Measurements from ENCODE around the gene ADH1C. TPM values are rescaled to one million over a fixed set of nuclear protein-coding genes. Genes with fewer than 3 reads are reported as not detected.

The ADH1C gene
- total RNA-seq, 1 donor from 2014 or later: not detected

DNA sequence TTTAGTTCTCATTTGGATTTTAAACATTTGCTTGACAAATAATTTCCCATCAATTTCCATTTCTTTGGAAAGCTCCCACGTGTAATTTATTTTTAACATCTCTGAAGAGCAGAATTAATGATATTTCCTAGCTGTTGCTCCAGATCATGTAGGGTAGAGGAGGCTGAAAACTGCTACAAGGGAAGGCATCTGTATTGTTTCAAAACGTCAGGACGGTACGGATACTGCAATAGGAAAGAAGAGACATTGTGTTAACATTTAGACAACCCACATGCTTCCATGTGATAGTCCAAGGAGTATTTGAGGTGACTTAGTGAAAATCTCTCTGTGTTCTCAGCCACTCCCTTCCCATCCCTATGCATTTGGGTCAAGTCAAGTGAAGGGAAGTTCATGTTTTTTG is 16.0 kb downstream of the ADH1C start:
- no peak overlapping the region for H3K4me3 ChIP-seq (ENCODE audit: low read depth, low read length)
- TF ChIP-seq, protein P1, sequence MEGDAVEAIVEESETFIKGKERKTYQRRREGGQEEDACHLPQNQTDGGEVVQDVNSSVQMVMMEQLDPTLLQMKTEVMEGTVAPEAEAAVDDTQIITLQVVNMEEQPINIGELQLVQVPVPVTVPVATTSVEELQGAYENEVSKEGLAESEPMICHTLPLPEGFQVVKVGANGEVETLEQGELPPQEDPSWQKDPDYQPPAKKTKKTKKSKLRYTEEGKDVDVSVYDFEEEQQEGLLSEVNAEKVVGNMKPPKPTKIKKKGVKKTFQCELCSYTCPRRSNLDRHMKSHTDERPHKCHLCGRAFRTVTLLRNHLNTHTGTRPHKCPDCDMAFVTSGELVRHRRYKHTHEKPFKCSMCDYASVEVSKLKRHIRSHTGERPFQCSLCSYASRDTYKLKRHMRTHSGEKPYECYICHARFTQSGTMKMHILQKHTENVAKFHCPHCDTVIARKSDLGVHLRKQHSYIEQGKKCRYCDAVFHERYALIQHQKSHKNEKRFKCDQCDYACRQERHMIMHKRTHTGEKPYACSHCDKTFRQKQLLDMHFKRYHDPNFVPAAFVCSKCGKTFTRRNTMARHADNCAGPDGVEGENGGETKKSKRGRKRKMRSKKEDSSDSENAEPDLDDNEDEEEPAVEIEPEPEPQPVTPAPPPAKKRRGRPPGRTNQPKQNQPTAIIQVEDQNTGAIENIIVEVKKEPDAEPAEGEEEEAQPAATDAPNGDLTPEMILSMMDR (conservative IDR thresholded peaks at IDR 0.05; ENCODE audit: low read depth, low read length): no peak
- no peak for DNase-seq (ENCODE audit: low read depth)

DNA sequence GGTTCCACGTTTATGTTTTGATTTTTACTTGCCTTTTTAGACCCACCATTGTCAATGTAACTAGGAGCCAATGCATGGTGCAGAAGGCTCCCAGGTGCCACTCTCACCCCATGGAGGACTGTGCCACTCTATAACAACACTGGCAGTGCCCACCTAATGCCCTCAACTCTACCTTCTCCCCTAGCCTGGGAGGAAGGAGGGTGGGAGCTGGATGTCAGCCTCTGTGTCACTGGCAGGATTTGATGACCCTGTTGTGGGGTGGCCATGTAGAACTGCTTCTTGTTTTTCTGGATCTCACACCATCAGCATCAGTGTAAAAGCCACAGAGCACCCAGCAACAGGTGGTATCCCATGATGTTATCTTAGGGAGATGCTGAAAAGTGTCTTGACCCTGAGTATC is 17.7 kb downstream of the ADH1C start:
- TF ChIP-seq, protein P1 (conservative IDR thresholded peaks at IDR 0.05; ENCODE audit: low read depth, low read length): no peak
- H3K4me3 ChIP-seq (ENCODE audit: low read depth, low read length): no peak overlapping the region
- no peak for DNase-seq (ENCODE audit: low read depth)

DNA sequence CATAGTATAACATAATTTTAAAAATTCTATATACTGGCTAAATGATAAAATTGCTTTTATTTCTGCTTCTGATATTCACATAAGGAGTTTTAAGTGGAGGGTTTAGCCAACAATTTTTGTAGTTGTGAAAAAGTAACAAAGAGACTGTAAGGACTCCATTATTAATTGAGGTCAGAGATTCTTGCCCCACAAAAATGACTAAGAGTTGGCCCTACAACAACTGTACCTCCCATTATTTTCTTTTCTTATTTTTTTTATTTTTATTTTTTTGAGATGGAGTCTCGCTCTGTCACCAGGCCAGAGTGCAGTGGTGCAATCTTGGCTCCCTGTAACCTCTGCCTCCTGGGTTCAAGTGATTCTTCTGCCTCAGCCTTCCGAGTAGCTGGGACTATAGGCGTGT is 21.9 kb downstream of the ADH1C start:
- no peak for DNase-seq (ENCODE audit: low read depth)
- H3K4me3 ChIP-seq (ENCODE audit: low read depth, low read length): no peak overlapping the region
- TF ChIP-seq, protein P1 (conservative IDR thresholded peaks at IDR 0.05; ENCODE audit: low read depth, low read length): no peak

DNA sequence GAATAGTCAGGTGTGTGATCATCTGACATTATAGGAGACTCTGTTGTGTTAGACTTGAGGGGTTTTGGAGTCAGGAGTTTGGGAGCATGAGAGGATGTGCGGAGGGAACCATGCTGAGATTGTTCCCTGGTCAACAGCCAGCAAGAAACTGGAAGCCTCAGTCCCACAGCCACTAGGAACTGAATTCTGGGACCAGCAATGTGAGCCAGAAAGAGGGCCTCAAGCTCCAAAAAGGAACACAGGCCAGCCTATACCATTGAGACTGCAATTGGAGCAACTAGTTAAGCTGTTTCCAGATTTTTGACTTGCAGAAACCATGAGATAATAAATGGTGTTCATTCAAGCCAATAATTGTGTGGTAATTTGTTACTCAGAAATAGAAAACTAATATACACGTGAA is 22.7 kb downstream of the ADH1C start:
- no peak for DNase-seq (ENCODE audit: low read depth)
- TF ChIP-seq, protein P1 (conservative IDR thresholded peaks at IDR 0.05; ENCODE audit: low read depth, low read length): no peak
- no peak overlapping the region for H3K4me3 ChIP-seq (ENCODE audit: low read depth, low read length)

DNA sequence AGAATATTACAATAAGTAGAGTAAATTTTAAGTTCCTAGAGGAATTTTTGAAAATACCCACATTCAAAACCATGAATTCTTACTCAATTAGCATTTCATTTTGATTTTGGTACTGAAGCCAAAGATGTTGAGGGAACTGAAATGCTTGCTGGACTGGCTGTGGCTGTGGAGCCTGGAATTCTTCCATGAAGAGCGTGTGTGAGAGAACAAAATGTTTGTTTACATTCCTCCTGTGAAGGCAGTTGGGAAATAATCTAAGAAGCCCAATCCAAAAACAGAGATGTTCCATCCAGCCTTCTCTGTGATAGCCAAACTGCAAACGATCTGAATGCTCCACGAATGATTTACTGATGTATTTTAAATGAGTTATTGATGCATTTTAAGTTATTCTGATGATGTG is 27.6 kb downstream of the ADH1C start:
- H3K4me3 ChIP-seq (ENCODE audit: low read depth, low read length): no peak overlapping the region
- no peak for DNase-seq (ENCODE audit: low read depth)
- TF ChIP-seq, protein P1 (conservative IDR thresholded peaks at IDR 0.05; ENCODE audit: low read depth, low read length): no peak

DNA sequence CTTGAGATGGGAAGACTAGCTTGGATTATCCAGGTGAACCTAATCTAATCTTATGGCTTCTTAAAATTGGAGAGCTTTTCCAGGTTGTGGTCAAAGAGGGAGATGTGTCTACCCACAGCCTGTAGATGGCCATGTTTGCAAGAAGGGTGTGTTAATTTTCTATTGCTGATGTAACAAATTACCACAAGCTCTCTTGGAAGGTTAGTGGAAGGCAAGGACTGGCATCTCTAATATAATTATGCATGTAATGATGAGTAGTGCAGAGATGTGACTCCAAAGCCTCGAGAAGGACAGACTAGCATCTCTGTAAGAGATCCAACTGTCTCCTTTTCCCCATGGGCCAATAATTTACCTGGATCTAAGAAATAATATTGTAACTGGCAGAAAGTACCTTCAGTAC is 28.2 kb downstream of the ADH1C start:
- DNase-seq (ENCODE audit: low read depth): no peak
- TF ChIP-seq, protein P1 (conservative IDR thresholded peaks at IDR 0.05; ENCODE audit: low read depth, low read length): no peak
- H3K4me3 ChIP-seq (ENCODE audit: low read depth, low read length): no peak overlapping the region

DNA sequence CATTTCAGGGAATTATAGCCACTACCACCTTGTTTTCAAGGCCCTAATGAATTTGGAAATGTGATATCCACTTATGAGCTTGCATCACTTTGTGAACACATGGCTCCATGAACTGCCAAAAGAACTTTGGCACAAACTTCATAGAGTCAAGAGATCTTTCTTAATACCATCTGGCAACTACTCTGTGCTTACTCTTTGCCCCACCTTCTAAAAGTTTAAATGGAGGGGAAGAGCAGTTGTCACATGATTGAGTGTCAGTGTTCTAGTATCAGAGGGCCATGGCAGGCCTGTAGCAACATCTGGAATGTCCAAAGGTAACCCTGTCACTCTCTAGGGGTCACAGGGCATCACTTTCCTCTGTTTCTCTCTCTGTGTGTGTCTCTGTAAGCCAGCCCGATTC is 28.8 kb downstream of the ADH1C start:
- H3K4me3 ChIP-seq (ENCODE audit: low read depth, low read length): no peak overlapping the region
- TF ChIP-seq, protein P1 (conservative IDR thresholded peaks at IDR 0.05; ENCODE audit: low read depth, low read length): no peak
- DNase-seq (ENCODE audit: low read depth): no peak
